Measurements from ENCODE around the gene SNAP91. TPM values are rescaled to one million over a fixed set of nuclear protein-coding genes. Genes with fewer than 3 reads are reported as not detected.
"Not testable (repeated sequence)": the region's sequence is repeated elsewhere in the genome, so short reads cannot be mapped to it uniquely, and the experiment has no call there.

SNAP91 gene
- total and polyA plus RNA-seq, 4 donors = not detected

DNA sequence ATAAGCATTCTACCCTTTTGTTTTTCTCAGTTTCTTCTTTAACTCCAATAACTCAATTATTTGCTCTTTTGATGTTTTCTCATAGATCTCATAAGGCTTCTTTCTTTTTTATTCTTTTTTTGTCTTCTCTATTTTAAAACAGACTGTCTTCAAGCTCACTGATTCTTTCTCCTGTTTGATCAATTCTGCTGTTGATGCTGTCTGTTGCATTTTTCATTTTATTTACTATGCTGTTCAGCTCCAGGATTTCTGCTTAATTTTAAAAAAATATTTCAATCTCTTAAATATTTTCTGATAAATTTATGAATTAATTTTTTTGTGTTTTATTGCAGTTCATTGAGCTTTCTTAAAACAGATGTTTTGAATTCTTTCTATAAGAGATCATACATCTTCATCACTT is 48.1 kb upstream of the SNAP91 start:
- Histone ChIP-seq H3K4me1 (ENCODE audit: control insufficient read depth in 4 of 4, insufficient read depth in 4 of 4, low read length in 3 of 4) (no peaks in the 10 kb centered on the region), H3K27ac (ENCODE audit: low read depth in 1 of 2, low read length in 2 of 2) (no peak overlapping the region), H3K27me3 (ENCODE audit: control insufficient read depth in 4 of 4, insufficient read depth in 4 of 4, low read length in 3 of 4) (no peaks in the 10 kb centered on the region), H3K9ac (ENCODE audit: low read depth in 1 of 2, low read length in 2 of 2) (no peak overlapping the region), H3K9me3 (ENCODE audit: control insufficient read depth in 4 of 4, low read length in 3 of 4) (peaks cover 0 to 8% (median 4%) of the 10 kb centered on the region in 4 donors), H3K4me3 (ENCODE audit: low read depth in 1 of 3, low read length in 3 of 3) (no peak overlapping the region), H3K36me3 (ENCODE audit: control insufficient read depth in 4 of 4, insufficient read depth in 3 of 4, low read depth in 1 of 4, low read length in 3 of 4) (no peaks in the 10 kb centered on the region)
- no peak for TF ChIP-seq EGR1 (IDR thresholded peaks at IDR 0.05; ENCODE audit: low read depth in 2 of 2)
- TF ChIP-seq YY1 (IDR thresholded peaks at IDR 0.05) = no peak
- no peak for TF ChIP-seq TAF1 (conservative IDR thresholded peaks at IDR 0.05)
- DNase-seq (ENCODE audit: low spot score) = no peak

DNA sequence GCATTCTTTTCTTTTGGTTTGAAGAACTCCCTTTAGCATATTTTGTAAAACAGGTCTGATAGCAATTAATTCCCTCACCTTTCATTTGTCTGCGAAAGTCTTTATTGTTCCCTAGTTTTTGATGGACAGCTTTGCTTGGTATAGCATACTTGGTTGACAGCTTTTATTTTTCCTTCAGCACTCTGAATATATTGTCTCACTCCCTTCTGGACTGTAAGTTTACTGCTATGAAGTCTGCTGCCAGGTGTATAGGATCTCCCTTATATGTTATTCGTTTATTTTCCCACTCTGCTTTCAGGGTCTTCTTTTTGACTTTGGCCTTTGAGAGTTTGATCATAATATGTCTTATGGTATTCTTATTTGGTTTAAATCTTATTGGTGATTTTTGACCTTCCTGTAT is 47.7 kb upstream of the SNAP91 start:
- no peaks in the 10 kb centered on the region for H3K36me3 ChIP-seq (ENCODE audit: control insufficient read depth in 4 of 4, insufficient read depth in 3 of 4, low read depth in 1 of 4, low read length in 3 of 4)
- TF ChIP-seq ATF3 (IDR thresholded peaks at IDR 0.05) (no peak), FOXA2 (IDR thresholded peaks at IDR 0.05) (no peak), SP1 (IDR thresholded peaks at IDR 0.05) (no peak), RAD21 (IDR thresholded peaks at IDR 0.05) (no peak), HNF4G (IDR thresholded peaks at IDR 0.05) (no peak), NR2F2 (IDR thresholded peaks at IDR 0.05) (no peak), YY1 (IDR thresholded peaks at IDR 0.05) (no peak), GABPA (IDR thresholded peaks at IDR 0.05 in 1 of 2, conservative IDR thresholded peaks at IDR 0.05 in 1 of 2) (no peak), JUND (IDR thresholded peaks at IDR 0.05) (no peak), EGR1 (IDR thresholded peaks at IDR 0.05; ENCODE audit: low read depth in 2 of 2) (no peak), TAF1 (conservative IDR thresholded peaks at IDR 0.05) (no peak), FOXA1 (IDR thresholded peaks at IDR 0.05) (no peak), ZBTB33 (IDR thresholded peaks at IDR 0.05) (no peak), HNF4A (conservative IDR thresholded peaks at IDR 0.05) (no peak), RXRA (IDR thresholded peaks at IDR 0.05) (no peak)
- TF ChIP-seq, protein P1, sequence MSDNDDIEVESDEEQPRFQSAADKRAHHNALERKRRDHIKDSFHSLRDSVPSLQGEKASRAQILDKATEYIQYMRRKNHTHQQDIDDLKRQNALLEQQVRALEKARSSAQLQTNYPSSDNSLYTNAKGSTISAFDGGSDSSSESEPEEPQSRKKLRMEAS (IDR thresholded peaks at IDR 0.05) = no peak
- TF ChIP-seq, protein P2, sequence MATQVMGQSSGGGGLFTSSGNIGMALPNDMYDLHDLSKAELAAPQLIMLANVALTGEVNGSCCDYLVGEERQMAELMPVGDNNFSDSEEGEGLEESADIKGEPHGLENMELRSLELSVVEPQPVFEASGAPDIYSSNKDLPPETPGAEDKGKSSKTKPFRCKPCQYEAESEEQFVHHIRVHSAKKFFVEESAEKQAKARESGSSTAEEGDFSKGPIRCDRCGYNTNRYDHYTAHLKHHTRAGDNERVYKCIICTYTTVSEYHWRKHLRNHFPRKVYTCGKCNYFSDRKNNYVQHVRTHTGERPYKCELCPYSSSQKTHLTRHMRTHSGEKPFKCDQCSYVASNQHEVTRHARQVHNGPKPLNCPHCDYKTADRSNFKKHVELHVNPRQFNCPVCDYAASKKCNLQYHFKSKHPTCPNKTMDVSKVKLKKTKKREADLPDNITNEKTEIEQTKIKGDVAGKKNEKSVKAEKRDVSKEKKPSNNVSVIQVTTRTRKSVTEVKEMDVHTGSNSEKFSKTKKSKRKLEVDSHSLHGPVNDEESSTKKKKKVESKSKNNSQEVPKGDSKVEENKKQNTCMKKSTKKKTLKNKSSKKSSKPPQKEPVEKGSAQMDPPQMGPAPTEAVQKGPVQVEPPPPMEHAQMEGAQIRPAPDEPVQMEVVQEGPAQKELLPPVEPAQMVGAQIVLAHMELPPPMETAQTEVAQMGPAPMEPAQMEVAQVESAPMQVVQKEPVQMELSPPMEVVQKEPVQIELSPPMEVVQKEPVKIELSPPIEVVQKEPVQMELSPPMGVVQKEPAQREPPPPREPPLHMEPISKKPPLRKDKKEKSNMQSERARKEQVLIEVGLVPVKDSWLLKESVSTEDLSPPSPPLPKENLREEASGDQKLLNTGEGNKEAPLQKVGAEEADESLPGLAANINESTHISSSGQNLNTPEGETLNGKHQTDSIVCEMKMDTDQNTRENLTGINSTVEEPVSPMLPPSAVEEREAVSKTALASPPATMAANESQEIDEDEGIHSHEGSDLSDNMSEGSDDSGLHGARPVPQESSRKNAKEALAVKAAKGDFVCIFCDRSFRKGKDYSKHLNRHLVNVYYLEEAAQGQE (IDR thresholded peaks at IDR 0.05) = no peak
- TF ChIP-seq, protein P3, sequence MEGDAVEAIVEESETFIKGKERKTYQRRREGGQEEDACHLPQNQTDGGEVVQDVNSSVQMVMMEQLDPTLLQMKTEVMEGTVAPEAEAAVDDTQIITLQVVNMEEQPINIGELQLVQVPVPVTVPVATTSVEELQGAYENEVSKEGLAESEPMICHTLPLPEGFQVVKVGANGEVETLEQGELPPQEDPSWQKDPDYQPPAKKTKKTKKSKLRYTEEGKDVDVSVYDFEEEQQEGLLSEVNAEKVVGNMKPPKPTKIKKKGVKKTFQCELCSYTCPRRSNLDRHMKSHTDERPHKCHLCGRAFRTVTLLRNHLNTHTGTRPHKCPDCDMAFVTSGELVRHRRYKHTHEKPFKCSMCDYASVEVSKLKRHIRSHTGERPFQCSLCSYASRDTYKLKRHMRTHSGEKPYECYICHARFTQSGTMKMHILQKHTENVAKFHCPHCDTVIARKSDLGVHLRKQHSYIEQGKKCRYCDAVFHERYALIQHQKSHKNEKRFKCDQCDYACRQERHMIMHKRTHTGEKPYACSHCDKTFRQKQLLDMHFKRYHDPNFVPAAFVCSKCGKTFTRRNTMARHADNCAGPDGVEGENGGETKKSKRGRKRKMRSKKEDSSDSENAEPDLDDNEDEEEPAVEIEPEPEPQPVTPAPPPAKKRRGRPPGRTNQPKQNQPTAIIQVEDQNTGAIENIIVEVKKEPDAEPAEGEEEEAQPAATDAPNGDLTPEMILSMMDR (IDR thresholded peaks at IDR 0.05; ENCODE audit: low read depth, low read length, missing input control) = no peak
- no peak overlapping the region for H3K27ac ChIP-seq (ENCODE audit: low read depth in 1 of 2, low read length in 2 of 2)
- 79% methylated on average over 2 of the region's 2 CpGs for WGBS
- H3K4me3 ChIP-seq (ENCODE audit: low read depth in 1 of 3, low read length in 3 of 3) = no peak overlapping the region
- DNase-seq (ENCODE audit: low spot score) = no peak
- H3K27me3 ChIP-seq (ENCODE audit: control insufficient read depth in 4 of 4, insufficient read depth in 4 of 4, low read length in 3 of 4) = no peaks in the 10 kb centered on the region
- H3K4me1 ChIP-seq (ENCODE audit: control insufficient read depth in 4 of 4, insufficient read depth in 4 of 4, low read length in 3 of 4) = no peaks in the 10 kb centered on the region
- peaks cover 0 to 8% (median 4%) of the 10 kb centered on the region in 4 donors for H3K9me3 ChIP-seq (ENCODE audit: control insufficient read depth in 4 of 4, low read length in 3 of 4)
- H3K9ac ChIP-seq (ENCODE audit: low read depth in 1 of 2, low read length in 2 of 2) = no peak overlapping the region

DNA sequence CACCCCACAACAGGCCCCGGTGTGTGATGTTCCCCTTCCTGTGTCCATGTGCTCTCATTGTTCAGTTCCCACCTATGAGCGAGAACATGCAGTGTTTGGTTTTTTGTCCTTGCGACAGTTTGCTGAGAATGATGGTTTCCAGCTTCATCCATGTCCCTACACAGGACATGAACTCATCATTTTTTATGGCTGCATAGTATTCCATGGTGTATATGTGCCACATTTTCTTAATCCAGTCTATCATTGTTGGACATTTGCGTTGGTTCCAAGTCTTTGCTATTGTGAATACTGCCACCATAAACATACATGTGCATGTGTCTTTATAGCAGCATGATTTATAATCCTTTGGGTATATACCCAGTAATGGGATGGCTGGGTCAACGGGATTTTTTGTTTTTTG is 43.5 kb upstream of the SNAP91 start:
- 77% methylated on average over 5 of the region's 5 CpGs for WGBS
- H3K27ac ChIP-seq (ENCODE audit: low read depth in 1 of 2, low read length in 2 of 2); H3K36me3 ChIP-seq (ENCODE audit: control insufficient read depth in 4 of 4, insufficient read depth in 3 of 4, low read depth in 1 of 4, low read length in 3 of 4); H3K4me3 ChIP-seq (ENCODE audit: low read depth in 1 of 3, low read length in 3 of 3); H3K9ac ChIP-seq (ENCODE audit: low read depth in 1 of 2, low read length in 2 of 2); H3K27me3 ChIP-seq (ENCODE audit: control insufficient read depth in 4 of 4, insufficient read depth in 4 of 4, low read length in 3 of 4); DNase-seq (ENCODE audit: low spot score); H3K9me3 ChIP-seq (ENCODE audit: control insufficient read depth in 4 of 4, low read length in 3 of 4); H3K4me1 ChIP-seq (ENCODE audit: control insufficient read depth in 4 of 4, insufficient read depth in 4 of 4, low read length in 3 of 4): not testable (repeated sequence)

Measured in liver (tissue), 9 donors.